ENCODE data around the gene TSC22D1.

TSC22D1 gene

DNA sequence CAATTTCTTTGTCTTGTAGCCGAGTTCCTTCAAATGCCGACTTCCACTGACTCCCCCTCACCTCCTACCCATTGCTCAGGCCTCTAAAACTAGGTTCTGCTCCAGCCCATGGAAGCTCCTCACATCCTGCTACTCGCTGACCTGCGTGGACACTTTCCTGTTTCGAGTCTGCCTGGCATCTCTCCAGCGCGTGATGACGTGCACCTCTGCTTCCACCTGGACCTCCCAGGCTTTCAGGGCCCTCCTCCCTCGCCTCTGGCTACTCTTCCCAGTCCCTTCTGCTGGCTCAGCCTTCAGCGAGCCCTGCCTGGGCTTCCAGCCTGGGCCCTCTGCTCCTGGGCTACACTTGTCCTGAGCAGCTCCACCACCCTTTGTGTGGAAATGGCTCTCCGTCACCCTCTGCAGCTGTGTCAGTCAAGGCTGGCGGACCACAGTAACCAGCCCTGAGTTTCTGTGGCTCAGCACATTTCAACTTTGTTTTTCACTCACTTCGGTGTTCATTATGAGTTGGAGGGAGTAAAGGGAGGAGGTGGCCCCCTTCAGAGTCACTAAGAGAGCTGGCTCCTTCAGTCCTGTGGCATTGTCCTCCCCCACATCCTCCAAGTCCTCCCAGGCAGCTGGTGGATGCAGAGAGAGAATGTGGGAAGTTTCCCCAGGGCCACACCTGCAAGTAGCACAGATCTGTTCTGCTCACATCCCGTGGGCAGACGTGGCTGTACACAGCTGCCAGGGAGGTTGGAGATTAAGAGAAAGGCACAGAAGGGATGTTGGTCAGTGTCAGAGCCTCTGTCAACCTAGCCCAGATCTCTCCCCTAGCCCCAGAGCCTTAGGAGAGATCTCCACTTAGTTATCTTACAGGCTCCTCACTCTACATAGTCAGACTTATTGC lies 153.1 kb downstream of the TSC22D1 start:
- DNase-seq: no peak

DNA sequence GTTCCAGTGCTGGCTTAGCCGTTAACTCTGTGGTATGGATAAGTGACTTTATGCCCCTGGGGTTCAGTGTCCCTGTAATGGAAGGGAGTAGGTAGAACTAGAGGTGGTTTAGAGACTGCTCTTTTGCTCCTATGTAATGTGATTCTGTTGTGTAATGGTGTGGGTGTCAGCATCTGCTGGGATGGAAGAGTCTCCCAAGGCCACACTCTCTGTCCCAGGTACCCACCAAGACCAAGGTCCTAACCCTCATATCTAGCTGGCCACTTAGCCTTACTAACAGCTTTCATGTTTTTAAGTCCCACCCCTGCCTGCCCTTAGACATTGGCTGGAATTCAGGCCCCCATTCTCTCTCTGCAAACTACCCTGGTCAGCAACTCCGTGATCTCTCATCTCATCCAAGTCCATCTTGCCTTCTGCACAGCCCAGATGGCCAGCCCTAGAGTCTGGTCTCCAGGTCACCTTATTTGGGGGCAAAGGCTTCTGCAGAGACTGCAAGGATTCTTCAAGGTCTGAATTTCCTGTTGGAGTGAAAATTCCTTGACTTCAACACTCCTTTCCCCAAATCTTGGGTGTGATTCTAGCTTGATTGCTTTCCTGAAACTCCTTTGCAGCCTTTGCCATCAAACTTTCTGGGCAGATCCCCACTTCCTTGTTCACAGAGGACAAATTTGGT lies 154.1 kb downstream of the TSC22D1 start:
- no peak for DNase-seq

DNA sequence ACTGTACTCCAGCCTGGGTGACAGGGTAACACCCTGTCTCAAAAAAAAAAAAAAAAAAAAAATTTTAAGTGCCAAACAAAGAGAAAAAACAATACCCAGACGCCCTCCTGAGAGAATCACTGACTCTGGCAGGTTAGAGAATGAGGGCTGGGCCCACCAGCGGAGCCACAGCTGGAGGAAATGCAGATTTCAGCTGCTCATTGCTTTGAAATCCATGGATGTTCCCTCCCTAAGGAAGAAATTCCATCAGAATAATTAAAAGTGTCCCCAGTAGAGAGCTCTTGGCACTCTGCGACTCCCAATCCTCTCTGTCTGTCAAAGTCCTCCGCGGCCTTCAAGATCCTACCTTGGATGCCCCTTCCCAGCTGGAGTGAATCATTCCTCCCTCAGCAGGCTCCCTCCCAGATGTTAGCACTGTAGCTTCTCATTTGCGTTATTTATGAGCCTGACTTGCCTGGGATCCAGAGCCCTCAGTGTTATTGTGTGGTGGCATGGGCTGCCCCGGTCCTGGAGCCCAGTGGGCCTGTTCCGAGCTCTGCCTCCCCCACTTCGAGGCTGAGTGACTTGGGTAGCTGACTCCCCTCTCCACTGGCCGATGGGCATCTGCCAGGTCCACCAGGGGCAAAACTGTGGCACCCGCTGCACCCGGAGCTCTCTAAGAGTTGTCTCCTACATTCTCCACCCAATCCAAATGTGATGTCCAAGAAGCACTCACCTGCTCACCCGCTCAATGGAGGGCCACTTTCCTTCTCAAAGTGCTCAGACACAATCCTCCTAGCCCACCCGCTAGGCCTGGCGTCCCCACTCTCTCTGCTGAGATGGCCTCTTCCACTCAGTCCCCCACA lies 155.5 kb downstream of the TSC22D1 start:
- DNase-seq: no peak

DNA sequence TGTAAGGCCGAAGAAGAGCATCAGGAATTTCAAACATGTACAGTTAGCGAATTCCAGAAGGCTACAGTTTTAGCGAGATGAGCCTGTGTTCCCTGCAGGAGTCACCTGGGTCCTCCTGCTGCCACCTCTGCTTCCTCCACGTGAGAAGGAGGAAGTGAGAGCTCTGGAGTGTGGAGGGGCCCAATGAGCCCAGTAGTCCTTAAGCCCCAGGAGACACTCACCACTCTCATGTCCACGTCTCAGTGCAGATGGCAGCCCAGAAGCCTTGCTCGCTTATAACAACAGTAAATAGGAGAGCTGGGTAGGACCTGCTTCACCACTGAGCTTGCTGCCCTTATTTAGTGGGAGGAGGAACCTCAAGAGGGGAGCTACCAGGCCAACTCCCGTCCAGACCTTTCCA lies 158.3 kb downstream of the TSC22D1 start:
- no peak for DNase-seq

DNA sequence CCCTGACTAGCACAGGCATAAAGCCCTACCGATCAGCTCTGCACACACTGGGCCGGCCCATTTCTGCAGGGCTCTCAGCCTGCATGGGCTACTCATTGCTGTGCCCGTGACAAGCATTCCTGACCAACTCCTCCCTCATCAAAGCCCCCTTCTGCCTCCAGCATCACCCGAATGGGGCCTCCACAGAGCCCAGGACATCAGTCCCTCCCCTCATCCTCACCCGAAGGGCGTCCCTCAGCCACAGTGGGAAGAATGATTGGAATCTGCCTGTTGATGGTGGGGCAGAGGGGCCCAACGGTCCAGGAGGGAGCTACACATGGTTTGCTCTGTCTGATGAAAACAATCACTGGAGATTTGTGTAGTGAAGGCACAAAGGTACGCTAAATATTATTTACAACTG lies 158.7 kb downstream of the TSC22D1 start:
- DNase-seq: no peak

DNA sequence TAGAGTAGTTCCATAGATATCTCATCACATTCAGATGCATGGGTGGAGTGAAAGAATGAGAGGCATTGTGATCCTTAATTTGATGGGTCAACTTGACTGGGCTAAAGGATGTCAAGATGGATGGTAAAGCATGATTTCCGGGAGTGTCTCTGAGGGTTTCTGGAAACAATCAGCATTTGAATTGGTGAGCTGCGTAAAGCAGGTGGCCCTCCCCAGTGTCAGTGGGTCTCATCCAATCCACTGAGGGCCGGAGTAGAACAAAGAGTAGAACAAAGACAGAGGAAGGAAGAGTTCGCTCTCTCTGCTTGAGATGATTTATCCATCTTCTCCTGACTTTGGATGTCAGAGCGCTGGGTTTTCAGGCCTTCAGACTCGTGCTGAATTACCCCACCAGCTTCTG lies 159.4 kb downstream of the TSC22D1 start:
- DNase-seq: no peak

DNA sequence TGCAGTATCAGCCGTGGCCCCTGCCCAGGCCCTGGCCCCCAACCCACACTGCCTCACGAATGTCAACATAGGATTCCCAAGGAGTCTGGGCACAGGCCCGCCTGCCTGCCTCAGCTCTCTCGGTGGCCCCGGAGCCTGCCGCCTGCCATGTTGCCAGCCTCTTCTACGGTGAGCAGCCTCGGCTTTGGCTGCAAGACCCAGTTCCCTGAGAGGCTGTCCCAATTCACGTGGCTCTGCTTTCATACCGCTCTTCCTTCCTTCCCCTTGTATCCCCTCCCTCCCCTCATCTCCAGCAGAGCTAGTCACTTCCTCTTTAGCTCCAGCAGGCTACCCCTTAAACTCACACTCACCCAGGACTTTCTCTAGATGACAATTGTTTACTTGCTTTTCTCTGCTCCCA lies 159.8 kb downstream of the TSC22D1 start:
- no peak for DNase-seq

DNA sequence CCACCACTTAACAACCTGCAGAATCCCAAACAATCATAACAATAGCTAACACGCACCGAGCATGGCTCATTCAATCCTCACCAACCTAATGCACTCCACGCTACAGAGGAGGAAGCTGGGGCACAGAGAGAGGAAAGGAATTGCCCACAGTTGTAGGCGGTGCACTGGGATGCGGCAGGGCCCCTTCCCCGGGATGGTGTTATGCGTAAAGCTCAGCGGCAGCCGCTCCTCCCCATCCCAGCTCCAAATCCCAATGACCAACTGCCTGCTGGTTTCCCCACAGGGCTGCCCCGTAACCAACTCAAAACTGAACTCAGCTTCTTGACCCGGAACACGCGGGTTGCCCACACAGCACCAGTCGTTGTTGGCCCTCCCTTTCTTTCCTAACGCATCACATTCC lies 160.3 kb downstream of the TSC22D1 start:
- no peak for DNase-seq

DNA sequence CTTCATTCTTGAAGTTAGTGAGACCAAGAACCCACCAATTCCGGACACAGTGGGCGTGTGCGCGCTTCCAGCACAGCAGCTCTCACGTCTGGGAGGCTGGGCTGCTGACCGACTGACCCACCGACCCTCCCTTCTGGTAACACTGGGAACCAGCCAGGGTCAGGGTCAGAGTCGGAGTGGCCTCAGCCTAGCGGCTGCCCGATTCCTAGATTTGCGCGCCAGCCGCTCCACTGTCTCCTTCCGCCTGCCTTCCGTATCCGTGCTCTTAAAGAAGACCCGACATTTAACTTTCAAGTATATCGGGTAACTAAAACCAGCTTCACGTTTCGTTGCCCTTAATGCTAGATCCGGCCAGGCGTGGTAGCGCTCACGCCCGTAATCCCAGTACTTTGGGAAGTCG lies 161.4 kb downstream of the TSC22D1 start:
- no peak for DNase-seq

DNA sequence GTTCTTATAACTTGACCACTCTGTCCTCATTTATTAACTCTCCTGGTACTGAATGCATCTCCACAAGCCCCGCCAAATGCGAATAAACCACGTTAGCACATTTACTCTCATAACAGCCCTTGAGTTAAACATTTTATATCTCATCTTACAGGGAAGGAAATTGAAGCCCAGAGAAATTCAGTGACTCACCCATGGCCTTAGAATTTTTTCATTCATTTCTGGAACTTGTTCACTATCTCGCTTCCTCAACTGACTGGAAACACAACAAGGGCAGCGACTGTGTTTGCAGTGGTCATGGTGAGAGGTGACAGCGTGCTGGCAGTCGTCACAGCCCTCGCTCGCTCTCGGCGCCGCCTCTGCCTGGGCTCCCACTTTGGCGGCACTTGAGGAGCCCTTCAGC lies 163.0 kb downstream of the TSC22D1 start:
- DNase-seq: no peak

DNA sequence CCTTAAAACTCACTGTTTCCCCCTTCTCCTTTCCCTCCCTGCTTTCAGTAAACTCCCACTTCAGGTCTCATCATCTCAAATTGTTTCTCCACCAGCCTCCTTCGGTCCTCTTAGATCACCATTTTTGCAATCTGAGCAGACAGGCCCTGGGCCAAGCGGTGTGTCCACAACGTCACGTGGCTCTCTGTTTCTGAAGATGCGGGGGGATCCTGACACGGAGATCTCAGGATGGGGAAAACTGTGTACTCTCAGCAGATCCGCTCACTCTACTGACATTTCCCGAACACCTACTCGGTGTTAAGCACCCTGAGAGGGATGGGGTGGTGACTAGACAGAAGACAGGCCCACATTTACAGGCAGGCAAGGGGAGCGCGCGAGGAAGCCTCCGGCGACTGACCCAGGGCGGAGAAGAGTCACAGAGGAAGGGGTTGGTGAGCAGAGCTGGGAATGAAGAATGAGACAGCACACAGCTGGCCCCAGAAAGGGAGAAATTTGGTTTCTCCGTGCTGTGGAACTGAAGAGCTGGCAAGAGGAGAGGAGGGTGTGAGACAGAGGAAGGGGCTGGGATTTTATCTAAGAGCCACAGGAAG lies 163.7 kb downstream of the TSC22D1 start:
- no peak for DNase-seq

DNA sequence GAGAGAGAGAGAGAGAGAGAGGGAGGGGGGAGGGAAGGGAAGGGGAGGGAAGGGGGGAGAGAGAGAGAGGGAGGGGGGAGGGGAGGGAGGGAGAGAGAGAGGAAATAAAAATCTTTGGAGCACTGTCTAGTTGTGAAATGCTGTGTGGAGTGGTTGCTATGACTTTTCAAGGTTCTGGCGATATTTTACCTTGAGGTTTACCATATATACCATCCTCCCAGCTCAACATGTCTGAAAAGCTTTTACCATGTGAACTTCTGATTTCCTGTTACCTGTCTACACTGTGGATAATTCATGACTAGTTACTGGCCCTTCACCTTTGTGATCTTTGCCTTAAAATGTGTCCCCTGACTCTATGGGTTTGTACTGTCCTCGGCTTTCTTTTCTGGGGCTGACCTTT lies 164.3 kb downstream of the TSC22D1 start:
- DNase-seq: no peak

DNA sequence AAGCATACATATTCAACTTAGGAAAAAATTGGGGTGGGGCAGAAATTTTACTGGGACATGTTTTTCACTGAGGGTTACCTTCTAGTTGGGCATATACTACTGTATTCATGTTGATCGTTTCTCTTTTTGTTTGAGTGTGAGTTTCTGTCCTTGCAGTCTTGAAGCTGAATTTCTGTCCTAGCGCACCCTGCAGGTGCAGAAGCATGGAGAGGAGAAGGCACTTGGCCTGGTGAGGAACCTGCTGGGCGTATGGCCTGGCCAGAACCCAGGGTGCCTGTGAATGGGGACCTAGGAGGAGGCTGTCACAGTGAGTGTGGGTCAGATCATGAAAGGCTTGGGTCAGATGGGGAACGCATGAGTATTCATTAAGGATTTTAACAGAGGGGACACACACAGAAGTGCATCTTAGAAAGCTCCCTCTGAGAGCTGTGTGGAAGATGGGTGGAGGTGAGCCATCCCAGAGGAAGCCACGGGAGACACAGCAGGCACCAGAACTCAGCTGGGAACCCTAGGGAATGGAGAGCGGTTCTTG lies 165.7 kb downstream of the TSC22D1 start:
- DNase-seq: no peak

DNA sequence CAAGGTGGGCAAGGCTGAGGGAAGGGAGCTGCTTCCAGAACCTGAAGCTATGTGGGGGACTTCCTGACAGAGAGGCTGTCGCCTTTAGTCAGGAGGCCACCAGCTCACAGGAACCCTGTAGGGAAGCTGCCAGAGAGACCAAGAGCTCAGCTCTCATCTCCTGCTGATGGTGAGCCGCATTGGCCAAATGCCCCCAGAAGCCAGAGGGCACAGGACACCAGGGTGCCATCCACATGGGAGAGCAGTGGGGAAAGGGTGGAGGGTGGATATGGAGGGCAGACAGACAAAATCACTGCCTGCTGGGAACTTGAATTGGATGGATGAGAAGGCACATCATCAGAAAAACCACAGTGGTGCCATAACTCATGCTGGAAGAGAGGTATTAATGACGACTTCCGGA lies 166.5 kb downstream of the TSC22D1 start:
- no peak for DNase-seq

DNA sequence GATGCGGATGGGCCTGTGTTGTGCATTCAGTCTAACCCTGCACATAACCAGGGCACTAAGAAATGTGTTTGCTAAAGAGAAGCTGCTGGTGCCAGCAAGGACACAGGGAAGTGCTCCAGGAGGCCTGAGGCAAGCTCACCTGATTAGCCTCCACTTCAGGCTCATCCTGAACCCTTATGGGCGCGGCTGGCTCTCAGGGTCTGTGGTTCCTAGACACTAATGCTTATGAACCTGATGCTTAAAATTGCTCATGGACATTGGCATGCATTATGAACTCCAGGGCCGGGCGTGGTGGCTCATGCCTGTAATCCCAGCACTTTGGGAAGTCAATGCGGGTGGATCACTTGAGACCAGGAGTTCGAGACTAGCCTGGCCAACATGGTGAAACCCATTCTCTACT lies 168.2 kb downstream of the TSC22D1 start:
- DNase-seq: no peak

DNA sequence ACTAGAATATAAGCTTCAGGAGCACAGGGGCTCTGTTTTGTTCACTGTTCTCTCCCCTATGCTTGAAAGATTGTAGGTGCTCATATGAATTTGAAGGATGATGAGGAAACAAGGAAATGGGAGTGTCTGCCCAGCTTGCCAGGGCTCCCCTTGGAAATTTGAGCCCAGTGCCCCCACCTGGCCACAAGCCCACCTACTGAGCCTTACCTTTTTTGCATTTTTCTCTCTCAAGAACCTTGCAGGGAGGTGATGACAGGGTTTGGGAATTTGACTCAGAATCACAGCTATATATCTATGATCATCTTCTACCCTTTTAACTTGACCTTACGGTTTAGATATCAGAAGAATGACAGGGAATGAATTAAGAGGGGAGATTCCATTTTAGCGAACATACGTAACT lies 168.8 kb downstream of the TSC22D1 start:
- DNase-seq: no peak

DNA sequence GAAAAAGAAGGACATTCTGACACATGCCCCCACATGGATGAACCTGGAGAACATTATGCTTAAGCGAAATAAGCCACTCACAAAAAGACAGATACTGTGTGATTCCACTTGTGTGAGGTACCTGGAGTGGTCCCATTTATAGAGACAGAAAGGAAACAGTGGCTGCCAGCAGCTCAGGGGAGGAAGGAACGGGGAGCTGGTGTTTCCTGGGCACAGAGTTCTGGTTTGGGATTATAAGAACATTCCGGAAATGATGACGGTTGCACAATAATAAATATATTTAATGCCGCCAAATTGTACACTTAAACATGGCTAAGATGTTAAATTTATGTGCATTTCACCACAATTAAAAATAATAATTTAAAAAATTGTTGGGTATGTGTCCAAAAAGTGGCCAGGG lies 169.5 kb downstream of the TSC22D1 start:
- DNase-seq: no peak

DNA sequence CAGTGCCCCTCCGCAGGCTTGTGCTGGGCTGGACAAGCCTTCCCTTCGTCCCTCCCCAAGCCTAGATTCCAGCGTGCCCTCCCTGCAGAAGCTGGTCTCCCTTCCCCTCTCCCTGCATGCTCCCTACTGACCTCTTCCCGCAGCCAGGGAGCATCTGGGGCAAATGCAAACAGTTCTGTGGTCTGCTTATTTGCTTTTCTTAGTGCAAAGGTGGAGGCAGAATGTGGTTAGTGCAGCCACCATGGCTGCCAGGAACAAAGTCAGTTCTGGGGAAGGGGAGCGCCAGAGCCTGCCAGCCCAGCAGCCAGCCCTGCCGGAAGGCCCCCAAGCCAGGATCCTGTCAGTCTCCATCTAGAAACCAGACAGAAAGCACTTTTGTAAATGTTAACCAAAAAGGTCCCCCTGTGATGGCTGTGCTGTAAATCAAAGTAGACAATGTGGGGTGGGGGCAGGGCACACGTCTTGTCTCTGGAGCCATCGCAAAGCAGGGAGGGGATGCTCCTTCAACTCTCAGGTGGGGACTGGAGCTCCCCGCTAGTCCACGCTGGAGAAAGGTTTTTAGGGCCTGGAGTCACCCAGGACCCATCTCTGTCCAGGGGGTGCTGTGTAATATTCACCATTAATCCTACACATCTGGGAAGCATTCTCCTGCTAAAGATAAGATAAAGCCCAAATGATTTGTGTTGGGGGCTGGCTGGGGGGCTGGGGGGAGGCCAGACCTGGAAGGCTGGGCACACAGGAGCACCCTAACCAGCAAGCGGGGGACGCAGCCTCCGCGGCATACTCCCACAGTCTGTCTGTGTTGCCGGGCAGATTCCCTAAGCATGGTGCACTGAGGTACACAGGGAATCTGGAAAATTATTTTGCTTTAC lies 171.6 kb downstream of the TSC22D1 start:
- DNase-seq: no peak

DNA sequence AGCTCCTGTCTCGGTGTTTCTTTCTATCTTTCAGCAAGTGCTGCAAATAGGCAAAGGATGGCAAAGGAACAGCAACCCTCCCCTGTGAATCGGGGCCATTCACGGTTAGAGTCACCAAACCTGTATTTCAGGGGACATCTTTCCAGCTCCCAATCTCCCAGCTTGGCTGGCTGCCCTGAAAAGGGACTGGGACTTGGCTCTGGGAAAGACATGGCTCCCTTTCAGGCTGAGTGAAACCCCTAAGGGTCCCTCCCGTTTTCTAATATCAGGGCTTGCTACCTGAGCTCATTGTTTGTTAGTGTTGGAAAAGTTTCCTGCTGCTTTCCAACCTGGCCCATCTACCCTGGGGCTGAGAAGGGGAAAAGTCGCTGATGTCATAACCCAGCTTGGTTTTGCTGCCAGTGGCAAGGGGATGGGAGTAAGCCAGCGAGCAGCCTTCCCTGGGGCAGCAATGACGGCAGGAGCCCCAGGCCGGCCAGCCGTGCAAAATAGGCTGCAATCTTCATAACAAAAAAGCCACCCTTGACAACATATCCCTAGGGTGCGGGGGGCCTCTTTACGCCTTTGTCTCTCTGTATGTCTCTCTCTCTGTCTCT lies 172.6 kb downstream of the TSC22D1 start:
- no peak for DNase-seq

DNA sequence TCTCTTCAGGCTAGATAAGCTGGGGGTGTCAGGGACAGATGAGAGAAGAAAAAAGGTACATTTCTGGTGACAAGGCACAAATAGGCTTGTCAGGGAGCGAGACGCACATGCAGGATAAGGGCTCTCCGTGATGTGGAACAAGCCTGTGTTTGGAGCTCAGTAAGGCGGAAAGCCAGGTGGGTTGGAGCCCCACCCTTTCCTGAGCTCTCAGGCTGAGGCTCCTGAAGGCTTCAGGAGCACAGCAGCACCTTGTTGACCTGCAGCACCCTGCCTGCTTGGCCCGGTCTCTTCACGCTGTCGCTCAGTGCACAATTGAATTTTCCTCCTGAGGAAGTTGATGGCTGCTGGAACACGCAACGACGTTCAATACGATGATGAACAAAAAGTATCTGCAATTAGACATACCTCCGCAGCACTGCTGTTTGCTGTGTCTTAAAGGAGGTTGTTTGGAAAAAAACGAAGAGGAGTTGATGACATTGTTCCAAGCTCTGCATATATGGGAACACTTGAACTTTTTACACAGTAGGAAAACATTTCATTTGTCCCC lies 173.2 kb downstream of the TSC22D1 start:
- no peak for DNase-seq

DNA sequence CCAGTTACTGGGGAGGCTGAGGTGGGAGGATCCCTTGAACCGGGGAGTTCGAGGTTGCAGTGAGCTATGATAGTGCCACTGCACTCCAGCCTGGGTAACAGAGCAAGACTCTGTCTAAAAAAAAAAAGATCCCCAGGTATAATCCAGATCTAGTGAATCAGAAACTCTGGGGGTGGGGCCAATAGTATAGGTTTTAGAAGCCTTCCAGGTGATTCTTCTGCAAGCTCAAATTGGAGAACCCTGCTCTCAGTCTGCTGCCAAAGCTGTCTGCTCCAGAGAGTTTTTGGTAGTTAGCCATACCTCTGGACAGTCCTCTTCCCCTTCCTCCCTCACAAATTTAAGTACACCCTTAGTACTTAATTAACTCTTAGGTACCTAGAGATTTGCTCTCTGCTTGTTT lies 174.6 kb downstream of the TSC22D1 start:
- DNase-seq: no peak
